Activated naive CD4-positive, alpha-beta T cell treated with anti-CD3 and anti-CD28 coated beads for 36 hours (primary cell): ENCODE results near the gene HSFX3. TPM values are rescaled to one million over a fixed set of nuclear protein-coding genes. Genes with fewer than 3 reads are reported as not detected.
"Not testable (repeated sequence)": the region's sequence is repeated elsewhere in the genome, so short reads cannot be mapped to it uniquely, and the experiment has no call there.

Experiments used
- CTCF ChIA-PET: fragments of 350-600 bp; sonication (Branson Sonifier 250); formaldehyde crosslinking; loops from one replicate; lab custom pipeline; 2021; ENCODE audit warnings: antibody characterized with exemption; lab: Charles Lee
- DNase-seq: peaks from one replicate; pipeline ENCODE4 v3.0.0-alpha.2; 2020
- H3K27ac Mint-ChIP-seq: one replicate; pipeline ENCODE4 v1.8.0; 2021; ENCODE audit warnings: mild to moderate bottlenecking, mixed read lengths
- H3K27me3 Mint-ChIP-seq: one replicate; pipeline ENCODE4 v1.8.0; 2021; ENCODE audit warnings: low read depth, mixed read lengths
- H3K36me3 Mint-ChIP-seq: one replicate; pipeline ENCODE4 v1.8.0; 2021; ENCODE audit warnings: low read depth, mixed read lengths
- H3K4me1 Mint-ChIP-seq: one replicate; pipeline ENCODE4 v1.8.0; 2021; ENCODE audit warnings: low read depth, mixed read lengths
- H3K4me3 Mint-ChIP-seq: one replicate; pipeline ENCODE4 v1.8.0; 2021; ENCODE audit warnings: mild to moderate bottlenecking, moderate library complexity, mixed read lengths
- H3K9me3 Mint-ChIP-seq: one replicate; pipeline ENCODE4 v1.8.0; 2021; ENCODE audit warnings: mixed read lengths
- intact Hi-C: fragments of 100-400 bp; cut with micrococcal nuclease; formaldehyde crosslinking; loops from one replicate; pipeline ENCODE4 v1.15.1; 2023
- total RNA-seq, 2 experiments: library from RNA; stranded (reverse); gene quantifications; one replicate each; pipeline ENCODE4 v1.2.3, GENCODE V29; 2021

The HSFX3 gene, protein sequence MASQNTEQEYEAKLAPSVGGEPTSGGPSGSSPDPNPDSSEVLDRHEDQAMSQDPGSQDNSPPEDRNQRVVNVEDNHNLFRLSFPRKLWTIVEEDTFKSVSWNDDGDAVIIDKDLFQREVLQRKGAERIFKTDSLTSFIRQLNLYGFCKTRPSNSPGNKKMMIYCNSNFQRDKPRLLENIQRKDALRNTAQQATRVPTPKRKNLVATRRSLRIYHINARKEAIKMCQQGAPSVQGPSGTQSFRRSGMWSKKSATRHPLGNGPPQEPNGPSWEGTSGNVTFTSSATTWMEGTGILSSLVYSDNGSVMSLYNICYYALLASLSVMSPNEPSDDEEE
- total RNA-seq: not detected

DNA sequence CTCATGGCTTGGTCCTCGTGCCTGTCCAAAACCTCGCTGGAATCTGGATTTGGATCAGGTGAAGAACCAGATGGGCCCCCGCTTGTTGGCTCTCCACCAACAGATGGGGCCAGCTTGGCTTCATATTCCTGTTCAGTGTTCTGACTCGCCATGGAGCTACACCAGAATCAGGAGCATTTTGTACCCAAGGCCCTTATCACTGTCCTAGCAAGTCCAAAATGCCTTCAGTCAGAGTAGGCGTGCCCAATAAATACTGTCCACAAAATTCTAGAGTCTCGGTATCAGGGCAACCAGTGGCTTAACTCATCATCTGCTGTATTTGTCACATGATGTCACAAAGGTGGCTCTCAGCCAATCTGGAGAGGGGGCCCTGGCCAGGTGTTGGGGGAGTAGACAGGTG, at the start of gene HSFX3:
Gene HSFX3, minus strand, starts transcription at position 224 of the 400 bp plus-strand sequence. Its CDS starts 72 bp downstream, at position 152.
- H3K27ac Mint-ChIP-seq: not testable (repeated sequence)

DNA sequence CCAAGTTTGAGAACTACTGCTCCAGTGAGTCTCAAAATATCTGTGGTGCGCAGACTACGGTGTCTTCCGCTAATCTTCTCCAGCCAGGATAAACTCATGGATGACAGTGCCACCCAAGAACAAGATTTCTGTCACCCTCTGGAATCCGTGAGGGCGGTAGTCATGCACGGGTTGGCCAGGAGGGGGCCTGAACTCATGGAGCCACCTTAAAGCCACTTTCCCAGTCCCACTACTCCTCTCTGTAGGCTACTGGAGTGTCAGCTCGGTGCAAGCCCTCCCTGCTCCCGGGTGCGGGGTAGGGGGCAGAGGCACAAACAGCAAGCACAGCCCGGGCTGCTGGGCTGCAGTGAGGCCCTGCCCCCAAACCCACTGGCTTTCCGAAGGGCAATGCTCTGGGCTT, 48.9 kb upstream of the HSFX3 start:
- H3K4me1 Mint-ChIP-seq, H3K27ac Mint-ChIP-seq, H3K9me3 Mint-ChIP-seq, H3K4me3 Mint-ChIP-seq, H3K36me3 Mint-ChIP-seq, intact Hi-C loops, H3K27me3 Mint-ChIP-seq, DNase-seq, CTCF ChIA-PET: not testable (repeated sequence)

More for the DNA sequence above, at the start of gene HSFX3:
- H3K9me3 Mint-ChIP-seq, H3K36me3 Mint-ChIP-seq, CTCF ChIA-PET, H3K4me1 Mint-ChIP-seq, H3K27me3 Mint-ChIP-seq, DNase-seq, H3K4me3 Mint-ChIP-seq: not testable (repeated sequence)
- intact Hi-C loops: loop anchor here (10.0 kb wide), 1 partner anchor 1165 kb away; no protein-coding TSS in a partner anchor

DNA sequence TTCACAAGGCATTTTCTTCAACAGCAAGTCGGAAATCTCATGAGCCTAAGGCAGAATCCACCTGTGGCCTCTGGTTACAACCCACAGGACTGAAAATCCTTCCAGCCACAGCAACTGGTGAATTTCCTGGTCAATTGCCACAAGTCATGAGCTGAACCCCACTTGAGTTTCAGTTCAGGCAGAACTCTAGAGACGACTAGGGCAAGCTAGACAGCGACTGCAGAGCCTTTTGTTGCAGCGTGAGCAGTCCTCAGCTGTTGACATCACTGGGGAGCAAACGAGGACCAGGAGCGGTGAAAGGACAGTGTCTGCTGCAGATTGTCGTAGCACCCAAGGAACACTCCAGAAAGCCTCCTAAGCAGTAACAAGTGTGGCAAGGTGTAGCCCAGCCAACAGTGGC, 46.2 kb upstream of the HSFX3 start:
- intact Hi-C loops, H3K9me3 Mint-ChIP-seq, DNase-seq, H3K4me3 Mint-ChIP-seq, CTCF ChIA-PET, H3K4me1 Mint-ChIP-seq, H3K27me3 Mint-ChIP-seq, H3K27ac Mint-ChIP-seq, H3K36me3 Mint-ChIP-seq: not testable (repeated sequence)

DNA sequence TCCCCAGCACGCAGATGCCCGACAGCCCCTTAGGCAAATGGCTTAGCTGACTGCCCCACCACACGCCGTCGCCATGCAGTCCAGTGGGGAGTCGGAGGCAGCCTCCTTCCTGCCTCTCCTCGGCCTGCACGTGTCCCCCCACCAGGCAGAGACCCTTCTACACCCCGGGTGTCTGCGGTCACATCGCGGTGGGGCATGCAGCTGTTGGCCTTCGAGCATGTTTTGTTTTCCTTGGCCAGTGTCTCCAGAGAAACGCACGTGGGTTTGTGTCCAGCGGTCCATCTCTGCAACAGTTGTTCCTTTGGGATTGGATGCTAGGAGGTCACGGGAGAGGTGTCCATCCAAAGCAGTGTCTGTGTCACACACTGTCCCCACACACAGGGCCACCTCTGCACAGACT, 45.5 kb upstream of the HSFX3 start, which contains the start of gene HSFX2:
Gene HSFX2, minus strand, starts transcription at position 101 of the 400 bp plus-strand sequence. CDS start 614 bp downstream, outside the sequence.
- H3K36me3 Mint-ChIP-seq, H3K4me1 Mint-ChIP-seq, intact Hi-C loops, H3K4me3 Mint-ChIP-seq, H3K27ac Mint-ChIP-seq, H3K9me3 Mint-ChIP-seq, DNase-seq, H3K27me3 Mint-ChIP-seq, CTCF ChIA-PET: not testable (repeated sequence)

DNA sequence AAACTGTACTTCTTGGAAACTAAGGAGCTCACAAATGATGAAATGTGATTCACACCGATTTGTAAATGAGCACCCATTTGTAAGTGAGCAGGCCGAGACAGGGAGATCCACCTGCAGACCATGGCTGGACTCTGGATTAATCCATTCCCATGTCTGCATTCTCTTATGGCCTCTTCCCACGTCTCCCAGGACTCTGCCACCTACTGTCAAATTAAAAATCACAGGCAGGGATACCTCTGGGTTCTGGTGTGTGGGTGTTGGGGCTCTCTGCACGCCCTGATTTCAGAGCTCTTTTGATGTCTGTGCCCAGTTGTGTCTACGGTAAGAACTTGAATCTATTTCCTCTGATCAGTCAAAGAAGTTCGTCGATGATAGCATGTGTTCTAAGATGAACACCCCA, 41.3 kb upstream of the HSFX3 start:
- CTCF ChIA-PET, H3K36me3 Mint-ChIP-seq, intact Hi-C loops, H3K4me1 Mint-ChIP-seq, H3K27ac Mint-ChIP-seq, DNase-seq, H3K9me3 Mint-ChIP-seq, H3K4me3 Mint-ChIP-seq, H3K27me3 Mint-ChIP-seq: not testable (repeated sequence)

DNA sequence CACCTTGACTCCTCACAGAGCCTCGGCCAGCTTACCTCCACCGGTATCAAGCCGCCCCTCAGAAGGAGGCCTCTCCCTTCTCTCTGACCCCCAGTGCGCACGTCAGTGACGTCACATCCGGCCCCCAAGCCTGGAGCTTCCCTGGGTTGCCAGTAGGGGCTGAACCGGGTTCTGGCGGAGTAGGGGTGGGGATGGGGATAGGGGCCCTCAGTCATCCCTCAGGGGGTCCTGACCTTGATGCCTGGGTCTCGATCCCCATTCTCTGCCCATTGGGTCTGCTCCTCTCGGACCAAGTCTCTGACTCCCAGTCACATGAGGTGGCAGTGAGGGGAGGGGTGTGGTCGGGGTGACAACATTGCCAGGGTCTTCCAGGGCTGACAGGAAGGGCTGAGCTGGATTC, 37.6 kb upstream of the HSFX3 start, which contains the start of gene MAGEA9B:
Gene MAGEA9B, minus strand, starts transcription at position 101 of the 400 bp plus-strand sequence. CDS start 4,280 bp downstream, outside the sequence.
- H3K27me3 Mint-ChIP-seq, CTCF ChIA-PET, H3K4me1 Mint-ChIP-seq, intact Hi-C loops, H3K36me3 Mint-ChIP-seq, DNase-seq, H3K4me3 Mint-ChIP-seq, H3K9me3 Mint-ChIP-seq, H3K27ac Mint-ChIP-seq: not testable (repeated sequence)

DNA sequence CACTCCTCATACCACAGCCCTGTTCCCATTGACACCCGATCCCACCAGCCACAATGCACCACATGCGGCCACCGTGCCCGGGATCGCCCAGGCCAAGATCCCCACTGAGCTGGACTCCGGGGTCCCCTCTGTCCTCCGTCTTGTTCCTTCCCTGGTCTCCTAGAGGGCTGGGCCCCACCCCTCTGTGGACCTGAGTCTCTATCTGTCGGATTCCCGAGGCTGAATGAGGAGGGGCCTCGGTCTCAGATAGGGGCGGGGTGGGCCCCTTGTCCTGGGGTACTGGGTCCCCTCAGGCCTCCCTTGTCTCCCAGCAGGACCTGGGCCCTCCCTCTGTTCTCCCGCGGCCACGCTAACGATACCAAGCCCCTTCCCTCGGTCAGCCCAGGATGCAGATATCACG, 35.9 kb upstream of the HSFX3 start:
- H3K9me3 Mint-ChIP-seq, DNase-seq, H3K4me1 Mint-ChIP-seq, H3K36me3 Mint-ChIP-seq, H3K27ac Mint-ChIP-seq, intact Hi-C loops, CTCF ChIA-PET, H3K27me3 Mint-ChIP-seq, H3K4me3 Mint-ChIP-seq: not testable (repeated sequence)

DNA sequence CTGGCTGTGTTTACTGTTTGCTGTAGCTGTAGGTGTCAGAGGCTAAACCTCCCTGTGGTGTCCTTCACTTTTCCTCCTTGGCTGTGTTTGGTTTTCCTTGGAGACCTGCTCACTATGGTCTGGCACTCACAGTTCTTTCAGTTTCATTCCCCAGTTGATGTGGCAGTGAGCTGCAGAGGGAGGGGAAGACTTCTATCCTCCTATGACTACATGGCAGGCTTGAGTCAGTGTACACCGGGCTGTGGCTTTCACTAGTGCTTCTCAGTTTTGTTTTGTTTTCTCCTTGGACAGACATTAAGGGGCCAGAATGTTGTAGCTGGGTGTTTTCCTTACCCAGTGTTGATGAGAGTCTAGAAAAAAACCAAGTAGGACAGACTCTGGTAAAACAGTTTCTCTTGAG, 23.7 kb upstream of the HSFX3 start:
- H3K27me3 Mint-ChIP-seq, H3K36me3 Mint-ChIP-seq, H3K9me3 Mint-ChIP-seq, H3K4me3 Mint-ChIP-seq, CTCF ChIA-PET, H3K4me1 Mint-ChIP-seq, H3K27ac Mint-ChIP-seq, intact Hi-C loops, DNase-seq: not testable (repeated sequence)

DNA sequence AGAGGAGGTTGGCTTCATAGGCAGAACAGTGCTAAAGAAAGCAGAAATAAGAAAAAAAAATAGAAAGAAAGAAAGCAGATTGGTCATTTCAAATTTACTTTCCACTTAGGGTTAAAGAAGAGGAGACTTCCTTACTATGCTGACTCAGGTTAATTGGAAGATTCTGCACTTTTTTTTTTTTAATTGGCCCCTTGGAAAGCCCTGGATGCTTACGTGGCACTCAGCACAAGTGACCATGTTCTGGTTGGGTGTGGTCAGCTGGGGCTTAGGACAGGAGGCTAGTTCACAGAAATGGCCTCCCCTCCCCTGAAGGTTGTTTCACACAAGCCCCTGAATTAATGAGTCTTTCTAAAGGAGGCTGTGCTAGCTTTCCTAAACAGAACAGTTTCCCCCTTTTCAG, 23.0 kb upstream of the HSFX3 start:
- CTCF ChIA-PET: no interaction called here
- H3K27me3 Mint-ChIP-seq: peaks cover 4% of the 10 kb centered on the region
- no peaks in the 10 kb centered on the region for H3K9me3 Mint-ChIP-seq
- DNase-seq: no peak
- peaks cover 3% of the 10 kb centered on the region for H3K4me1 Mint-ChIP-seq
- no peaks in the 10 kb centered on the region for H3K36me3 Mint-ChIP-seq
- intact Hi-C loops: no loop called here
- no peak overlapping the region for H3K27ac Mint-ChIP-seq
- H3K4me3 Mint-ChIP-seq: no peak overlapping the region

DNA sequence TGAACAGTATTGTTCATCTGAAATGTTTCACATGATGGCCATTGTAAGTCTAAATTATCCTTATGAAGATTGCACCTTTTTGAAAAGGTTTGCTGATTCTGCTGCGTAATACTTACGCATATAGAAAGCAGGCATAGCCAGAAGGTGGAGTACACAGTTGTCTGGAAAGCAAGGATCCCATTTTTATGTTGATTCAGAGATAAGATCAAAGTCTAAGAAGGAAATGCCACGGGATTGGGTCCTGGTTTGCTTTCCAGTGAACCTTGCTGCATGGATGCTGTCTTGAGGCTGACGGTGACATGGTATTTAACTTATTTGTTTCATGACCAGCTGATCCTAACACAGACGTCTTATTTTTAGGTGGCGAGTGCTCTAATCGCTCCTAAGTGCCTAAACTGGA, 22.0 kb upstream of the HSFX3 start:
- intact Hi-C loops: no loop called here
- CTCF ChIA-PET: no interaction called here
- Mint-ChIP-seq H3K4me1 (peaks cover 3% of the 10 kb centered on the region), H3K27me3 (peaks cover 4% of the 10 kb centered on the region), H3K27ac (no peak overlapping the region), H3K9me3 (no peaks in the 10 kb centered on the region), H3K36me3 (no peaks in the 10 kb centered on the region), H3K4me3 (no peak overlapping the region)
- DNase-seq: no peak

DNA sequence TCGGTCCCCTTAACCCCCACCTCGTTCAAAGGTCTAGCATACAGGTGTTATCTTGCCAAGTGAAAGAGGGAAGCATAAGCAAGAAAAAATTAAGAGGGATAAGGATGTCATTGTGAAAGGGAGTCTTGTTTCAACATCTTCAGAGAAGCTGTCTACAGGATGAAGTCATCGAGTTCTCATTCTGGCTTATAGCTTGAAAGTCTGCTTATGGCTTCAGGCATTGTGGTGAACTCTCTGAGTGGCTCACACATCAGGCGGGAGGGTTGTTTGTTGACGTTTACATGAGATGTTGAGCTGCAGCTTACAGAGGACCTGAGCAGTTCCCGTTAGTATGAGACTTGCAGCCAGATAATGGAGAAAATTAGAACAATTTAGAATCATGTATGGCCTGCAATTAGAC, 20.9 kb upstream of the HSFX3 start:
- Mint-ChIP-seq H3K4me1 (peaks cover 3% of the 10 kb centered on the region), H3K9me3 (no peaks in the 10 kb centered on the region), H3K27me3 (peaks cover 4% of the 10 kb centered on the region), H3K36me3 (no peaks in the 10 kb centered on the region), H3K4me3 (no peak overlapping the region), H3K27ac (no peak overlapping the region)
- DNase-seq: no peak
- intact Hi-C loops: no loop called here
- CTCF ChIA-PET: no interaction called here

DNA sequence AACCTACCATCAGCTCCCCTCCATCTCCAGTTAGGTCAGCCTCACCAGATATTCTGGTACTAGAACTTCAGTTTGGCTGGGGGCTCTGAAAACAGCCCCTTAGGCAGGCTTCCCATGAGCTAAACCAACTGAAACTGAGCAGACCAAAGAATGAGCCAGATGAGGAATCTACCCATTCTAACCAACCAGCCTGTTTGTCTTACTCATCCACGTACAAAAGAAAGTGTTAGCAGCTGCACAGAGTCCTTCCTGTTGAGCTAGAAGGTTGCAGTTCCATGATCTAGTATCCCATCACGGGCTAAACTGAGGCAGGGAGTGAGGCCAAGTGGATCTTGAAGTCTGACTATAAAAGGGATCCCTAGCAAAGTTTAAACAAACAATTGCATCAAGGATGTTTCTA, 20.0 kb upstream of the HSFX3 start:
- CTCF ChIA-PET: no interaction called here
- H3K36me3 Mint-ChIP-seq: no peaks in the 10 kb centered on the region

DNA sequence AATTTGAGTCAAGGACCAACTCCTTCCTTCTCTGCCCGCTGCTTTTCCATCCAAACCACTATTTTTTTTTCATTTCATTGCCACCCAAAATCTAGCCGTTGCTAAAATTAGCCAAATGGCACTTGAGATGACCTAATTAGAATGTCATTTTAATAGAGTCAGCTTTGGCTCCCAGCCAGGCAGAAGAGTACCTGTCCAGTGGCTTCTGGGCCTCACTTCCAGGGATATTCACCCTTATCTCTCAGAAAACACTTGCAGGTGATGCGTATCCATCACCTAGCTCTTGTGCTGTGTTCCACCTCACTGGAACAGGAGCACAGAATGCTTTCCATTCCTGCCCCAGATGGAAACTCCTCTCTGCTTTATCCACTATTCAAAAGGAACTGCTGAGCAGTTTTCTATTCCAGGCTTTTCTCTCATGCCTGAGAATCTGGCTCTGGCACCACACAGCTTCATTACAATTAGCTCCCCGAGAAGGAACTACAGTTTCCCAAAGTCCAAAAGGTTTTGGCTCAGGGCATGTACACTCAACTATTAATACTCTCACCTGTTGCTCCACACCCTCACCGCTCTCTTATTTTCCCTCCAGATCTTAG, 19.1 kb upstream of the HSFX3 start:
- H3K4me1 Mint-ChIP-seq: peaks cover 3% of the 10 kb centered on the region

More for the DNA sequence above, 20.0 kb upstream of the HSFX3 start:
- H3K4me3 Mint-ChIP-seq: no peak overlapping the region
- H3K9me3 Mint-ChIP-seq: no peaks in the 10 kb centered on the region
- no peak overlapping the region for H3K27ac Mint-ChIP-seq
- intact Hi-C loops: no loop called here
- peaks cover 4% of the 10 kb centered on the region for H3K27me3 Mint-ChIP-seq
- no peak for DNase-seq
- H3K4me1 Mint-ChIP-seq: peaks cover 3% of the 10 kb centered on the region

More for the DNA sequence above, 19.1 kb upstream of the HSFX3 start:
- CTCF ChIA-PET: no interaction called here
- no peak for DNase-seq
- Mint-ChIP-seq H3K4me3 (no peak overlapping the region), H3K27me3 (peaks cover 4% of the 10 kb centered on the region), H3K36me3 (no peaks in the 10 kb centered on the region), H3K27ac (no peak overlapping the region), H3K9me3 (no peaks in the 10 kb centered on the region)
- intact Hi-C loops: no loop called here
